Keratinocyte (primary cell): Measurements from ENCODE around the gene RNU1-1.
"Not testable (repeated sequence)": the region's sequence is repeated elsewhere in the genome, so short reads cannot be mapped to it uniquely, and the experiment has no call there.

Experiments used
- EZH2 ChIP-seq: IDR thresholded peaks from one replicate; pipeline ENCODE4 v1.6.1; 2012; ENCODE audit warnings: inconsistent platforms, mild to moderate bottlenecking, low read length, moderate library complexity
- TF ChIP-seq, protein P1 (sequence below), 3 experiments: IDR thresholded peaks in 1 of 3; conservative IDR thresholded peaks in 1 of 3; optimal IDR thresholded peaks in 1 of 3; 2 replicates in 2 of 3; 3 replicates in 1 of 3; pipeline versions ENCODE3 to v1.5.1; 2011; ENCODE audit warnings: low read length in 3 of 3, mild to moderate bottlenecking in 3 of 3, moderate library complexity in 2 of 3, control low read depth in 1 of 3, inconsistent platforms in 1 of 3; ENCODE audit not compliant: insufficient read depth in 2 of 3; ENCODE audit errors: extremely low read depth in 1 of 3

DNA sequence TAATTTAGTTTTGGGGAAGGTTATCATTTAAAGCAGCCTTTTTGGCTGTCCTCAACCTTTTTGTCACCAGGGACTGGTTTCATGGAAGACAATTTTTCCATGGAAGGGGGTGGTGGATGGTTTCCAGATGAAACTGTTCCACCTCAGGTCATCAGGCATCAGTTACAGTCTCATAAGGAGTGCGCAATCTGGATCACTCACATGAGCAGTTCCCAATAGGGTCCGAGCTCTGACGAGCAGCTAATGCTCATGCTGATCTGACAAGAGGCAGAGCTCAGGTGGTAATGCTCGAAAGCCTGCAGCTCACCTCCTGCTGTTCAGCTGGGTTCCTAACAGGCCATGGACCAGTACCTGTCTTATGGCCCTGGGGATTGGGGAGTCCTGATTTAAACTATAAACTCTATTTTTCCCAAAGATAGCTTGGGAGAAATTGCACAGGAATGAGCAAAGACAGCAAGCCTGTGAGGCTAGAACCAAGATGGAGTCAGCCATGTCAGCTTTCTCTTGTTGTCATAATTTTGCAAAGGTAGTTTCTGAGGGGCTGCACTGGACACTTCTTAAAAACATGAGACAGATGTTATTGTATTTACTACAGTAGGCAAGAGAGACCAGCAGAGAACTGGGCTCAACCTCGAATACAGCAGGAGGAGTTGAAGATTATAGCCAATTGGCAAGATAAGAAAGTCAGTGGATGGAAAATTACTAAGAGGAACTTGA is 2.8 kb upstream of the RNU1-1 start:
- TF ChIP-seq, protein P1, sequence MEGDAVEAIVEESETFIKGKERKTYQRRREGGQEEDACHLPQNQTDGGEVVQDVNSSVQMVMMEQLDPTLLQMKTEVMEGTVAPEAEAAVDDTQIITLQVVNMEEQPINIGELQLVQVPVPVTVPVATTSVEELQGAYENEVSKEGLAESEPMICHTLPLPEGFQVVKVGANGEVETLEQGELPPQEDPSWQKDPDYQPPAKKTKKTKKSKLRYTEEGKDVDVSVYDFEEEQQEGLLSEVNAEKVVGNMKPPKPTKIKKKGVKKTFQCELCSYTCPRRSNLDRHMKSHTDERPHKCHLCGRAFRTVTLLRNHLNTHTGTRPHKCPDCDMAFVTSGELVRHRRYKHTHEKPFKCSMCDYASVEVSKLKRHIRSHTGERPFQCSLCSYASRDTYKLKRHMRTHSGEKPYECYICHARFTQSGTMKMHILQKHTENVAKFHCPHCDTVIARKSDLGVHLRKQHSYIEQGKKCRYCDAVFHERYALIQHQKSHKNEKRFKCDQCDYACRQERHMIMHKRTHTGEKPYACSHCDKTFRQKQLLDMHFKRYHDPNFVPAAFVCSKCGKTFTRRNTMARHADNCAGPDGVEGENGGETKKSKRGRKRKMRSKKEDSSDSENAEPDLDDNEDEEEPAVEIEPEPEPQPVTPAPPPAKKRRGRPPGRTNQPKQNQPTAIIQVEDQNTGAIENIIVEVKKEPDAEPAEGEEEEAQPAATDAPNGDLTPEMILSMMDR (optimal IDR thresholded peaks at IDR 0.05 in 1 of 3, IDR thresholded peaks at IDR 0.05 in 1 of 3, conservative IDR thresholded peaks at IDR 0.05 in 1 of 3; ENCODE audit: extremely low read depth in 1 of 3, insufficient read depth in 2 of 3, low read length in 3 of 3) = not testable (repeated sequence)
- not testable (repeated sequence) for TF ChIP-seq EZH2
